GM21576 (cell line): ENCODE measurements around the gene BACH2.

Experiments used
- ATAC-seq: cut with Tn5 transposase; IDR thresholded peaks from one replicate; pipeline ENCODE4 v1.9.1; 2021; ENCODE audit warnings: mild to moderate bottlenecking, moderate library complexity; ENCODE audit not compliant: unreplicated experiment

BACH2 gene

GRCh38 chr6:90302320-90302719, 5.7 kb upstream of the BACH2 start:
- no peak for ATAC-seq

DNA sequence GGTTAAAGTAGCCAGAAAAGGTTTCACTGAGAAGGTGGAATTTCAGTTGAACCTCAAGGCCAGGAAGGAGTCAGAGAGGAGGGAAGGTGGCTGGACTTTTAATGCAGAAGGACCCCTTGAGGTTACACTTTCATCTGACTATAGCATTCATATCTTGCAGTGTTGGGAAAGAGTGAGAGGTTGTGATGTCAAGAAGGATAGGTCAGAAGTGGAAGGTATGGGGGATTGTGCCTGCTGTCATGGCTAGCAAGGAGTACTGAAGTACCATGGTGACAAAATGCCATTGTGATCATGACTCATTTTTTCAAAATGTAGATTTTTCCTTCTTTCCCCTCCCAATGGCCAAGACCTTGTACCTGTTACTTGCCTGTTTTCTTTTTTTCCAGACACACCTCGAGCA, 5.2 kb upstream of the BACH2 start:
- ATAC-seq, result no peak

GRCh38 chr6:90298459-90299053, 1.9 kb upstream of the BACH2 start:
- ATAC-seq, result no peak

GRCh38 chr6:90297867-90298381, 1.3 kb upstream of the BACH2 start:
- no peak for ATAC-seq

GRCh38 chr6:90297115-90297866, 648 bp upstream of the BACH2 start:
- no peak for ATAC-seq

- peak; percentile 34 for ATAC-seq
These were observed 746 bp downstream of the BACH2 start for GRCh38 chr6:90295854-90296340.

DNA sequence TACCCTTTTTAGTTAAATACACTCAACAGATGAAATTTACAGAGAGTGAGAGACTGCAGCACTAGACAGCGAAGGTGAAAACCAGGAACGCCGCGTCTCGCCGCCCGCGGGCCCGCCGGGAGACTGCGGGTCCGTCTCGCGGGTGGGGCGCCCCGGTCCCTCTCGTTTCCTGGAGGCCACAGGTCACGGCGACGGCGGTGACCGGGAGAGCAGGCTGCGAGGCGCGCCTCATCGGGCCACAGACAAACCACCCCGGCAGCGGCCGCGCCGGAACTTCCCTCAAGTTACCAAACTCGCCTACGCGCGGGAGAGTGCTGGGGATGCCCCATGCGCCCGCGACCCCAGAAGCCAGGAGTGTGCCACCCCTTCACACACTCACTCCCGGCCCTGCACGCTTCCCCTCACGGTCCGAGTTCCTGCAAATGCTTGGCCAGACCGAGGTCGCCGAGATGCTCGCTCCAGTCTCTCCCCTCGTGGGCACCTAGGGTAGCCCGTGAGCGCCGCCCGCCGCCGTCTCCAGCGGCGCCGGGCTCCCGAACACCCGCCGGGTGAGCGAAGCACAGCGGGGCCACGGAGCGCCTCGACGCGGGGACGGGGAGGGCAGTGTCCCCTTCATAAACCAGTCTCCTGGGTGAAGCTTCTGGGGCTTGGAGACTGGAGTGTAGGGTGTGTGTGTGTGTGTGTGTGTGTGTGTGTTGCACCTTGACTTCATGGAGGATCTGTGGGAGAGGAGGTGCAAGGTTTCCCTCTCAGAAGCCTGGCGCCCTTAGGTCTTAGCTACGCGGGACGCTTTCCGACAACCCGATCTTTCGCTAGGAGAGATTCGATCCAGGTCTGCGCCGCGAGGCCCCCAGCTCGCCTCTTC, 1.4 kb downstream of the BACH2 start:
- peak; percentile 23 for ATAC-seq

DNA sequence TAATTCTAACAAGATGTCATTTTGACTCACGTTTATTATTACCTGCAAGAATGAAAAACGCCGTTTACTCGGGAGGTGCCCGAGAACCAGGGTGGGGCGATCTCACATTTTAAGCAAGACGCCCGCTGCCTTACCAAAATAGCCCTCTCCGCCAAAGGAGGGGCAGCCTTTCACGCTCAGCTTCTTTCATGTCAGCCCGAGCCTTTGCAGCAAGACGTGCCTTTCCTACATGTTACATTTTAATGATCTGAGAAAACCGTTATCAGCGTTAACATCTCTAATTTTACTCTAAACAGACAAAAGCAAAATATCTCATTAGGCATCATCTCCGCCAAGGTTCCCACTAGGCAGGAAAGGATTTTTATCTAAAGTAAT, 2.0 kb downstream of the BACH2 start:
- no peak for ATAC-seq

- no peak for ATAC-seq
These were observed 2.6 kb downstream of the BACH2 start for GRCh38 chr6:90294008-90294511.

DNA sequence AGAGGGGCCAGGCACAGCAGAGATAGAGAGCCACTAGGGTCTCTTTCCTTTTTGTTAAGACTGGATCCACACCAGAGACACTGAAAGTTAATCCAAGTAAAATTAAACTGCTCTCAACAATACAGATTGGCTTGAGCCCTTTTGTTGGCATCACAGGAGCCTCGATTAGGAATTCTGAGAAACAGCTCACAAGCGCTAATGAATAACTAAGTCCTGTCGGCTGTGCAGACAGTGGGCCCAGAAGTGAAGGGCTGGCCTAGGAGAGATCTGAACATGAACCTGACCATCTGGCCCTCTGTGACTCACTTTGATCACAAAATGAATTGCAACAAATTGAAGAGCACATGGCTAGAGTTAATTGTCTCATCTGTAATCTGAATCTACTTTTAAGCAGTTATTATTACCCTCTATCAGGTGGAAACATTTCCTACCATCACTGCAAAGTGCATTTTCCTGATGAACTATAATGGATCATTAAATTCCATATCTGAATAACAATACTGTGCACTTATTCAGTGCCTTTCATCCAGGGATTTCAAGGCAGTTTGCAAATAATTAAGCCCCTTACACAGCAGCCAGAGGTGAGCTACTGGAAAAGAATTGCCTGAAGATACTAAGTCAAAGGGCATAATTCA, 3.2 kb downstream of the BACH2 start:
- no peak for ATAC-seq

GRCh38 chr6:90291565-90291964, 5.1 kb downstream of the BACH2 start:
- ATAC-seq, result no peak

DNA sequence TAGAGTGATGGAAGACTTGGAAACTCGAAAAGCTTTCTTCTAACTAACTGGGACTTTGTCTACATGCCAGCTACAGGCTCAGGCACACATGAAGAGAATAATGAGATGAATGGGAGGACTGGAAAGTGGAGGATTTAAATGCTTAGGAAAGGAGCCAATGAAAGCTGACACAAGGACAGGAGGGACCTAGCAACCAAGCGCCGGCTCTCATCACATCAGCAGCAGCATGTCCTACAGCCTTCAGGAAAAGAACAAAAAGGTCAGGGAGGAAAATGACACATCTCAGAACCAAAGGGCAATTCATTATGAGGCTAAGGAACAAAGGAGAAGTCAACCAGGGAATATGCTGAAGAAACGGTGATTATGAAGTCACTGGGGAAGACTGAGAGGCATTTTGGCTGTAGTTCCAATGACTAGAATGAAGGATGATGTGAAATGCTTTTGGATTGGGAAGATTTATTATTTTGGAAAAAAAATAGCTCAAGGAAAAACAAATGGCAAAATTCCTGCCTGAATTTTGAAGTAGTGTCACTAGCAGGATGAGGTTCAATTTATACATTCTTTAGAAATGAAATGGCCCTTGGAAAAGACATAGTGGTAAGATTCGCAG, 5.7 kb downstream of the BACH2 start:
- ATAC-seq, result no peak

GRCh38 chr6:90289902-90290301, 6.7 kb downstream of the BACH2 start:
- no peak for ATAC-seq

DNA sequence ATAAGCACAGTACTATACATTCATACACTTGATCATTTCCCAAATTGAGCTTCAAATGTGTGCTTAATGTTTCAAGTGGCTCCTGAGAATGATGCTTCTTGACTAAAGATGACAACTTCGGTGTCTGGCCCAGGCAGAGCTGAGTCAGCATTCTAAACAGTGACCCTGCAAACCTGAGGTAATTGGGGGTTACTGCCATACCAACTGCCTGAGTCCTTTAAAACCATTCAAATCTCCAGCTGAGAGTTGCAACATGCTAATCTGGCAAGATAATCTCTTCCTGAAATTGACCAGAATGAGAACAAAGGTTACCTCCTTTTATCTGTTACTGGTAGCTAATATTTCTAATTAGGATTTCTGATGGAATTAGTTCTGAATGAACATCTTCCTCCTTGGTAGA, 8.2 kb downstream of the BACH2 start:
- ATAC-seq, result no peak

DNA sequence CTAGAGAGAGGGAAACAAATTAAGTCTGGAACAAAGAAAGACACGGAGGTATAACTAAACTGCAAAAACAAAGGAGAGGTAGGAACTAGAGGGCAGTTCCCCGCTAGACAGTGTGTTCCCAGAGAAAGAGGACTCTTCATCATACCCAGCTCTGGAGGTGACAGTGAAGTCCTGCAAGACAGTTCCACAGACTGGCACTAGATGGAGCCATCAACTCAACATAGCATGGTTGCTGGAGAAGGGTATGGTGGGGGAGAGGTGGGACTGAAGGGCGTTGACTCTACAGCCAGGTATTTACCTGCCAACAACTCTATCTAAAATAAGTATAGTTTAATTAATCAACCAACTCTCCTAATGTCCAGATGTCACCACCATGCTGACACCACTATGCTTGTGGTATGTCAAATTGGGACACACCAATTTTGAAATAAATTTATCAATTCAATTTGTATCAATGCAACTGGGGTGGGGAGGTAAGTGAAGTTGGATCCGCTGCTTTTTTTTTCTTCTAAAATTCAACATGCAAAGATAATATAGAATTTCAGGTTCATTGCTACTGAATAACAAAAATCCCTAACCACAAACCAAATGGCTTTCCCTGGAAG, 9.7 kb downstream of the BACH2 start:
- no peak for ATAC-seq

- ATAC-seq, result peak; percentile 58
These were observed 10.8 kb downstream of the BACH2 start for GRCh38 chr6:90285611-90286381.

DNA sequence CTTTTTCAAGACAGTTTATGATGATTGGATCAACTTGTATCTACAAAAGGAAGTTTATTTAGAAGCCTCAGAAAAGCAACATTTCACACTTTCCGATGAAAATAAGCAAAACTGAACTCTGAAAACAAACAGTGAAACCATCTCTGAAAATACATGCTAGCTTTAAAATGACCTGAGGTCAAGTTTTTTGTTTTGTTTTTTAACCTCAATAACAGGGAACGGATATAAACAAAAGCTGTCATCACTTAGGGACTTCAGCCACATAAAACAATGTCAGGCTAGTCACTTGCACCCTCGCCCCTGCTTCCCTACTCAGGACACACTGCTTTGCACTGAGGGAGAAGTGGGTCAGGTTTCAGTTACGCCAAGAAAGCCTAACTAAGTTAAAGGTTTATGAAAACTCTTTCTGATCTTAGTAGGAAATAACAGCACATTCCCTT, 11.6 kb downstream of the BACH2 start:
- peak; percentile 42 for ATAC-seq

- peak; percentile 78 for ATAC-seq
These were observed 12.2 kb downstream of the BACH2 start for GRCh38 chr6:90284236-90285041.
